GM19467 (cell line): ENCODE results near the gene RAB7A.

Source experiments
- ATAC-seq: cut with Tn5 transposase; IDR thresholded peaks from one replicate; pipeline ENCODE4 v1.9.1; 2021; ENCODE audit warnings: mild to moderate bottlenecking, moderate library complexity; ENCODE audit not compliant: unreplicated experiment

The RAB7A gene

DNA sequence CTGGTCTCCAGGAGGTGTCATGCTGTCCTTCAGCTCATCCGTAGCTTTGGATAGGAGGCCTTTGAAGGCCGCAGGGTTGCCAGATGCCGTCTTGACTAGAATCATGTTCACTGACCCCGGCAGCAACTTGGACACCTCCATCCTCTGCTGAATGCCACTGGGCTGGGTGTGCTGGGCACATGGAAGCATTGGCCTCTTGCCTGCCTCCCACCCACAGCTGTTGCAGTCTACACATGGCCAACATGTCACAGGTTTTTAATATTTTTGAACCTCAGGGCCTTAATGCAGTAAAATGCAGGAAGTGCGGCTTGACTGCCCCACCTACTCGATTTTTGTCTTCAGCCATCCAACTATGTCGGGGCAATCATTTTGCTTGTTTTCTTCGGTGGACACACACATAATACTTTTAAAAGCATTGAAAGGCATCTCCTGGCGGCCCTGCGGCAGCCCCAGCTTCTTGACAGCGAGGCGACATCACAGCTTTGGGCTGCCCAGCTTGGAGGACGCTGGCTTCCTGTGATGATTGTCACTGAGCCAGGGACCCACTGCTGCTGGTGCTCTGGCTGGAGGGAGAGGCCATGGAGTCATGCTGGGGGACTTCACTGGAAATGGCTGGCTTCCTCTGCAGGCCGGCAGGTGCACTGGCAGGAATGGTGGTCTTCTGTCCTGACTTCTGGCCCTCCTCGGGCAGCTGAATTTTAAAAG, 121.8 kb downstream of the RAB7A start:
- ATAC-seq, result no peak

DNA sequence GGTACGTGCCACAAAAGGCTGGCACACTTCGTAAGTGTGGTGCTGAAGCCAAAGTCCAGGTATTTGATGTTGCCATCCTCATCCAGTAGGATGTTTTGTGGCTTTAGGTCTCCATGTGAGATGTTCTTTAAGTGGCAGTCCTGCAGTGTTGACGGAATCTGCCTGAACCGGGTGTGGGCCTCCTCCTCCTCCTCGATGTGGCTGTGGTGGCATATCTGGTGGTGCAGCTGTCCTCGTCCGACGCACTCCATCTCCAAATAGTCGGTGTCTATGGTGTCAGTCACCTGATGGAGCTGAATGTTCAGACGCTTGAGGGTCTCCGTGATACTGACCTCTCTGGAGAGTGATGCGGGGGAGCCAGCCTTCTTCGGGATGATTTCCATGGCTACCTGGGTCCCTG, 123.0 kb downstream of the RAB7A start:
- ATAC-seq, result no peak

DNA sequence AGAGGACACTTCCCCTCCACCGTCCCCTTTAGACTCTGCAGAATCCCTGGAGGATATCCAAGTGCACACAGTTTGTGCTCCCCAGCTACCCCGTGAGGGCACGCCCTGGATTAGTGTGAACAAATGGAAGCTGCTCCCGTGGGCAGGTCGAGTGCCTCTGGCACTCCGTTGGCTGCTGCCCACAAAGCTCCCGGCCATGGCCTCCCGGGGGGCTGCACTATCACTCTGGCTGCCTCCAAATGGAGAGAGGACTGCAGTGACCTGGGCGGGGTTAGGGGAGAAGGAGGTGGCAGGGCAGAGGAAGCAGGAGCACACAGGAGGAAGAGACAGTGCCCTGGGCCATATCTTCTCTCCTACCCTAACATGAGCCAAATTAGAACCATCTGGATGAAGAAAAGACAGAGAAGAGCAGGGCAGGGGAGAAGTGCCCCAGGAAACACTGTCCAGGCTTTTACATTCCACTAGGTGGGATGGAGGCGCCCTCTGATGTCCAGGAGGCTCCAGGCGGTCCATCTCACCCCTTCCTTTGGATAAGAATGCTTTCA, 124.0 kb downstream of the RAB7A start:
- no peak for ATAC-seq

DNA sequence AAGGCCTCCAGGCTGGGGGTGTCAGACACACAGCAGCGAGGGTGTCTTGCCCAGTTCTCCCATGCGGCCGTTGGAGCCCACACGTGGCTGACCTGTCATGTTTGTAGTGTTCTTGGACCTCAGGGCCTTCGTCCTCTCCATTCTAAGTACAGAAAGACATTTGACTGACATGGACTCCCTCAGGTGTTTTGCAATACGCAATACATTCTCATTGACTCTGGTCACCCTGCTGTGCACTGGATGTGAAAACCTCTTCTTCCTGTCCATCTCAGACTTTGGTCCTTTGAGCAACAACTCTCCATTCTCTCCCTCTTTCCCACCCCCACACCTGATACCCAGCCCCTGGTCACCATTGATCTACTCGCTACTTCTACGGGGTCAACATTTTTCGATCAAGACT, 124.6 kb downstream of the RAB7A start:
- ATAC-seq, result no peak

DNA sequence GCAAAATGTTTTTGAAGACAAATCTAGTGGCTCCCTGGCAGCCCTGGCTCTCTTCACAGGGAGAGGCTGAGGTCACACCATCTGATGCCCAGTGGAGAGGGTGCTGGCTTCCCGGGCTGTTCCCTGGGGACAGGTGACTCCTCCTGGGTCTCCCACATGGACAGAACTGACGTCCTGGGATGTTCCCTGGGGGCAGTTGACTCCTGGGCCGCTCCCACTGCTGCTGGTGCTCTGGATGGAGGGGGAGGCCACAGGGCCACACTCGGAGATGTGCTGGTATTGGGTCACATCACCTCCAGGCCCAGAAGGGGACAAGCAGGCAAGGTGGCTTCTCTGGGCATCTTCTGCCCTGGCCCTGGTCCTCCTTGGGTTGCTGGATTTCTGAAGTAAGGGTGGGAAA, 125.6 kb downstream of the RAB7A start:
- ATAC-seq, result no peak

DNA sequence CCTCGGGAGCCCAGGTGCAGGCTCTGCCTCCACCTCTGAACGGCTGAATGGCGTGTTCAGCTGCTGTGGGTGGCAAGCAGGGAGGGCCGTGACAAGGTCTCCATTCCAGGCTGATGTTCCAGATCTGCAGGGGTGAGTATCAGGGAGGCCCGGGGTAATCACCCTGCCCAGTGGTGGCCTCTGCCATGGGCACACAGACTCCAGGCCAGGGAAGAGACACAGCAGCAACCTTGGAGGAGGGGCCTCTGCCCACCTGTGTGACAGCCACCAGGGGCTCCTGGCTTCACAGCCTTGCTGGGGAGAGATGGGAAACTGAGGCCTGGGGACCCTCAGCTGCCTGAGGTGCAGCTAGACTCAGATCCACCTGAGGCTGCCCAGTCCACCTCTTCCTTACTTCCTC, 127.8 kb downstream of the RAB7A start:
- ATAC-seq, result no peak

DNA sequence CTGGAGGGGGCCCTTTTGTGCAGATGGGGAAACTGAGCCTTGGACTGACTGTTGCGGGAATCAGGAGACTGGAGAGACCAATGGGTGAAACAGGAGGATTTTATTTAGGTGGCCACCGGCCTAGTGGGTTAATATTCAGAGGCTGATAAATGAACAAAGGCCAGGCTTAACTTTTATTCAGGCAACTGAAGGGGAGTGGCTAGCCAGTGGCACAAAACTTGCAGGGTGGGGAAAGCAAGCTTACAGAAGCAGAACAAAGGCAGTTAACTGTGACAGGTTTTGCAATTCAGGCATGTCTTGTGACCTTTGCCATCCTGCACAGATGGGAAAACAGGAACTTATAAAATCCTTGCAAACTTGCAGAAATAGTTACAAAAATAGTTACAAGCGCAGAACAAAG, 128.5 kb downstream of the RAB7A start:
- ATAC-seq, result no peak

DNA sequence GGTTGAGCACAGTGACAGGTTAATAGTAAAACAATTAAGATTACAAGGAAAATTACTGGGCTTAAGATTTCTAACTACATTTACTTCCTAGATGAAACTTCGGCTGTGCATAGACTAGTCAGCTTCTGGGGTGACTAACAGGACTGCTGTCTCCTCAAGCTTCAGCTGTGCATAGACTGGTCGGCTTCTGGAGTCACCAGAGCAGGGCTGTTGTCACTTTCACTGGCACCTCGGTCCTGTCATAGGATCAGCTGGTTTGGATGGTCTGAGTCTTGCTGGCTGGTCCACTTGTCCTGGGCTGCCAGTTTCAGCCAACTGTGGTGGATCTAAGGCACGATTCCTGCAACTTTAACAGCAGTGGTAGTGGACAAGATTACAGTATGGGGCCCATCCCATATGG, 129.6 kb downstream of the RAB7A start:
- ATAC-seq, result no peak

DNA sequence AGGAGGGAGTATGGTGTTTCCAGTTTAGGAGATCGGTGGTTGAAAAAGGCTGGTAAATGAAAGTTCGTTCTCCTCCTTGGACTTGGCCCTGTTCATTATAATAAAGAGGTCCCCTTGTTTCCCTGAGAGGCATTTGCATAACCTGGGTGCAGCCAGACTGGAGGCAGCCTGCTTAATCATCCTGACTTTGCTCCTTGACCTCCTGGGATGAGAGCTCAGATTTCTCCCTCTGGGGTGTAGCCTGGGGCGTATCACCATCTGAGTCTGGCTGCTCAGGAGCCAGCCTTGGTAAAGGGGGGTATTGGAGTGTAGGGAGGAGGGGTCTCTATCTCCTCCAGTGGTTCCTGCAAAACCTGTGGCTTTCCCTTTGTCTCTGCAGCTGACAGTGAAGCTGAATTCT, 132.2 kb downstream of the RAB7A start:
- no peak for ATAC-seq

DNA sequence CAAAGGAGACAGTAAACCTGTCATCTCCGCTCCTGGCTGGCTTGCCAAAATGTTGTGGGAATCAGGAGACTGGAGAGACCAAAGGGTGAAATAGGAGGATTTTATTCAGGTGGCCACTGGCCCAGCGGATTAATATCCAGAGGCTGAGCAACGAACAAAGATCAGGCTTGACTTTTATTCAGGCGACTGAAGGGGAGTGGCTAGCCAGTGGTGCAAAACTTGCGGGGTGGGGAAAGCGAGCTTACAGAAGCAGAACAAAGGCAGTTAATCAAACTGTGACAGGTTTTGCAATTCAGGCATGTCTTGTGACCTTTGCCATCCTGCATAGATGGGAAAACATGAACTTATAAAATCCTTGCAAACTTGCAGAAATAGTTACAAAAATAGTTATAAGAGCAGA, 133.6 kb downstream of the RAB7A start:
- no peak for ATAC-seq

DNA sequence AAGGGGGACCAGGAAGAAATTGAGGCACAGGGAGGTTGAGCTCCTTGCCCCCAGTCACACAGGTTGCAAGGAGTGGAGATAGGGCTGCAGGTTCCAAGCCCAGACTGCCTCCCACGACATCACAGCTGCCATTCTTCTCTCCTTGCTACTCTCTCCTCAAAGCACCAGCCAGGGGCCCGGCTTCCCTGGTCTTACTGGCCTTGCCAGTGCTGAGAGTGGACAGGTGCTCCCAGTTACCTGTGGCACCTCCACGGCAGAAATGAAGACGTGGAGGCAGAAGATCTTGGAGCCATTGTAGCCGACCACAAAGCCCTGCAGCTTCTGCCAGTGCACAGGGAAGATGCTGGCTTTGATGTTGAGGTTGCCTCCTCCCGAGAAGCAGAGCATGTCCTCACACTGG, 135.5 kb downstream of the RAB7A start:
- ATAC-seq, result no peak

DNA sequence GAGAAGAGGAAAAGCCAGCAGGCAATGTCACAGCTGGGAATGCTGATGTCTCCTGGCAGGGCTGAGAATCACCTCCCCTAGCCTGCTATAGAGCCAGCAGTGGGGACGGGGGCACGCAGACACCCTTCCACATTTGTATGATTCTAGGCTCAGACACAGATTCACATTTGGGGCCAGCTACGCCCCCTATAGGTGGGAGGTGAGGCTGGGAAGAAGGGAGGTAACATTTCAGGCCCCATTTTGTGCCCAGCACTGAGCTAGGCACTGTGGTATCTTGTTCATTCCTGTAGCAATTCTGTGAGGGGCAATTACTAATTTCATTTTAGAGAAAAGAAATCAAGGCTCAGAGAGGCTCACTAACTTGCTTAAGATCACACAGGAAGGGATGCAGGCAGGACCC, 137.6 kb downstream of the RAB7A start:
- ATAC-seq, result no peak
